Measurements from ENCODE around the gene POLN. TPM values are rescaled to one million over a fixed set of nuclear protein-coding genes. Genes with fewer than 3 reads are reported as not detected.
A peak's percentile ranks its signal among the peaks of the same experiment; 100 is the strongest.

Gene POLN
- polyA plus RNA-seq, 3 donors = 0.08 to 0.33 (median 0.28) TPM

- Mint-ChIP-seq H3K27ac (peak overlapping the region in 2 of 7 donors; percentile 2 to 43), H3K4me3 (no peak overlapping the region), H3K9me3 (no peaks in the 10 kb centered on the region), H3K36me3 (peaks cover 50 to 78% of the 10 kb centered on the region in 2 donors), H3K4me1 (peaks cover 3% of the 10 kb centered on the region), H3K27me3 (ENCODE audit: low read depth in 3 of 3) (peaks cover 0 to 4% (median 0%) of the 10 kb centered on the region in 3 donors)
- H3K27me3 ChIP-seq (ENCODE audit: control insufficient read depth in 2 of 2, insufficient read depth in 2 of 2, low read length in 2 of 2) = no peaks in the 10 kb centered on the region
- H3K27ac ChIP-seq (ENCODE audit: low read depth in 1 of 2, low read length in 2 of 2) = no peak overlapping the region
- H2AFZ ChIP-seq (ENCODE audit: insufficient read depth, low read depth, low read length, poor library complexity, severe bottlenecking) = no peak overlapping the region
- H3K79me2 ChIP-seq (ENCODE audit: insufficient read depth, low read length) = peaks cover 4% of the 10 kb centered on the region
- no peak overlapping the region for H3K4me2 ChIP-seq (replicated peaks; ENCODE audit: extremely low read depth, low read length, poor library complexity, severe bottlenecking)
- peaks cover 71% of the 10 kb centered on the region for H4K20me1 ChIP-seq (ENCODE audit: insufficient read depth, low read length)
- no peaks in the 10 kb centered on the region for H3K9me3 ChIP-seq (replicated peaks in 1 of 2; ENCODE audit: control insufficient read depth in 1 of 2, insufficient read depth in 1 of 2, low read length in 2 of 2)
- TF ChIP-seq, protein P1, sequence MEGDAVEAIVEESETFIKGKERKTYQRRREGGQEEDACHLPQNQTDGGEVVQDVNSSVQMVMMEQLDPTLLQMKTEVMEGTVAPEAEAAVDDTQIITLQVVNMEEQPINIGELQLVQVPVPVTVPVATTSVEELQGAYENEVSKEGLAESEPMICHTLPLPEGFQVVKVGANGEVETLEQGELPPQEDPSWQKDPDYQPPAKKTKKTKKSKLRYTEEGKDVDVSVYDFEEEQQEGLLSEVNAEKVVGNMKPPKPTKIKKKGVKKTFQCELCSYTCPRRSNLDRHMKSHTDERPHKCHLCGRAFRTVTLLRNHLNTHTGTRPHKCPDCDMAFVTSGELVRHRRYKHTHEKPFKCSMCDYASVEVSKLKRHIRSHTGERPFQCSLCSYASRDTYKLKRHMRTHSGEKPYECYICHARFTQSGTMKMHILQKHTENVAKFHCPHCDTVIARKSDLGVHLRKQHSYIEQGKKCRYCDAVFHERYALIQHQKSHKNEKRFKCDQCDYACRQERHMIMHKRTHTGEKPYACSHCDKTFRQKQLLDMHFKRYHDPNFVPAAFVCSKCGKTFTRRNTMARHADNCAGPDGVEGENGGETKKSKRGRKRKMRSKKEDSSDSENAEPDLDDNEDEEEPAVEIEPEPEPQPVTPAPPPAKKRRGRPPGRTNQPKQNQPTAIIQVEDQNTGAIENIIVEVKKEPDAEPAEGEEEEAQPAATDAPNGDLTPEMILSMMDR (IDR thresholded peaks at IDR 0.05) = no peak
- DNase-seq = no peak
- no peaks in the 10 kb centered on the region for H3K4me1 ChIP-seq (ENCODE audit: control insufficient read depth in 1 of 2, insufficient read depth in 2 of 2, low read length in 2 of 2)
- H3K4me3 ChIP-seq (replicated peaks in 1 of 3; ENCODE audit: low read depth in 2 of 3, low read length in 3 of 3) = no peak overlapping the region
- intact Hi-C loops (cut with micrococcal nuclease) = no loop called here
- WGBS (ENCODE audit: insufficient coverage) = 82% methylated on average over 5 of the region's 12 CpGs
- H3K36me3 ChIP-seq (replicated peaks in 1 of 2; ENCODE audit: control insufficient read depth in 1 of 2, insufficient read depth in 2 of 2, low read length in 2 of 2) = peaks cover 76 to 93% of the 10 kb centered on the region in 2 donors
- no peak overlapping the region for H3K9ac ChIP-seq (ENCODE audit: insufficient read depth, low read length, poor library complexity, severe bottlenecking)
These were observed 10.7 kb upstream of the POLN start for GRCh38 chr4:2252530-2253091.

GRCh38 chr4:2251795-2252529 is 10.0 kb upstream of the POLN start:
- H4K20me1 ChIP-seq (ENCODE audit: insufficient read depth, low read length) = peaks cover 65% of the 10 kb centered on the region
- H3K4me3 ChIP-seq (replicated peaks in 1 of 3; ENCODE audit: low read depth in 2 of 3, low read length in 3 of 3) = no peak overlapping the region
- Mint-ChIP-seq H3K4me3 (no peak overlapping the region), H3K9me3 (no peaks in the 10 kb centered on the region), H3K27ac (peak overlapping the region in 3 of 7 donors; percentile 6 to 26 (median 20)), H3K4me1 (peaks cover 2% of the 10 kb centered on the region), H3K36me3 (peaks cover 48 to 73% of the 10 kb centered on the region in 2 donors), H3K27me3 (ENCODE audit: low read depth in 3 of 3) (peaks cover 0 to under 1% (median 0%) of the 10 kb centered on the region in 3 donors)
- TF ChIP-seq, protein P1 (IDR thresholded peaks at IDR 0.05) = no peak
- no peaks in the 10 kb centered on the region for H3K9me3 ChIP-seq (replicated peaks in 1 of 2; ENCODE audit: control insufficient read depth in 1 of 2, insufficient read depth in 1 of 2, low read length in 2 of 2)
- DNase-seq = no peak
- H3K36me3 ChIP-seq (replicated peaks in 1 of 2; ENCODE audit: control insufficient read depth in 1 of 2, insufficient read depth in 2 of 2, low read length in 2 of 2) = peaks cover 70 to 87% of the 10 kb centered on the region in 2 donors
- no peaks in the 10 kb centered on the region for H3K79me2 ChIP-seq (ENCODE audit: insufficient read depth, low read length)
- no peak overlapping the region for H3K4me2 ChIP-seq (replicated peaks; ENCODE audit: extremely low read depth, low read length, poor library complexity, severe bottlenecking)
- intact Hi-C loops (cut with micrococcal nuclease) = no loop called here
- H2AFZ ChIP-seq (ENCODE audit: insufficient read depth, low read depth, low read length, poor library complexity, severe bottlenecking) = no peak overlapping the region
- no peak overlapping the region for H3K27ac ChIP-seq (ENCODE audit: low read depth in 1 of 2, low read length in 2 of 2)
- H3K4me1 ChIP-seq (ENCODE audit: control insufficient read depth in 1 of 2, insufficient read depth in 2 of 2, low read length in 2 of 2) = no peaks in the 10 kb centered on the region
- no peaks in the 10 kb centered on the region for H3K27me3 ChIP-seq (ENCODE audit: control insufficient read depth in 2 of 2, insufficient read depth in 2 of 2, low read length in 2 of 2)
- H3K9ac ChIP-seq (ENCODE audit: insufficient read depth, low read length, poor library complexity, severe bottlenecking) = no peak overlapping the region
- WGBS (ENCODE audit: insufficient coverage) = 95% methylated on average over 13 of the region's 16 CpGs

Measured in CD14-positive monocyte (primary cell).